CD4-positive, alpha-beta T cell treated with Interleukin-2 at 100 ng/mL for 4 hours (primary cell): Measurements from ENCODE around the gene CRTC3.

Source experiments
- DNase-seq: peaks from one replicate; pipeline ENCODE4 v3.0.0-alpha.2; 2020; ENCODE audit warnings: low spot score

Gene CRTC3

GRCh38 chr15:90593499-90594158 lies 63.9 kb downstream of the CRTC3 start:
- DNase-seq, result no peak

DNA sequence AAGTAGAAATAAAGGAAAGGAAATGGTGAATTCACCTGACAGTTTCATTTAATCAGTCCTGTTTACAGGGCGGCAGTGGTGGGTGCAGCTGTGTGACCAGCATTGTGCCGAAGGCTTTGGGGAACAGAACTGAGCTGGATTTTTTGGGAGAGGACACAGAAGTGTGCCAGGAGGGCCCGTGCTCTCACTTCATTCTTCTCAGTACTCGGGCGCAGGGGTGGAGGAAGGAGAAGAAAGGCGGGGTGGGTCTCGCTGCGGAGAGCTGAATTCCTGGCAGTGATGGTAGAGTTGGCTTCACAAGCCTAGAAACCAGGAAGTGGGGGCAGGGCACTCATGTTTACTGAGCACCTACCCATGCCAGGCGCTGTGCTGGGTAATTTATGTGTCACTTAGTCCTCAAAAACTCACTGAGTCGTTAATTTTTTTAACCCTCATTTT lies 64.6 kb downstream of the CRTC3 start:
- peak; percentile 88 for DNase-seq

DNA sequence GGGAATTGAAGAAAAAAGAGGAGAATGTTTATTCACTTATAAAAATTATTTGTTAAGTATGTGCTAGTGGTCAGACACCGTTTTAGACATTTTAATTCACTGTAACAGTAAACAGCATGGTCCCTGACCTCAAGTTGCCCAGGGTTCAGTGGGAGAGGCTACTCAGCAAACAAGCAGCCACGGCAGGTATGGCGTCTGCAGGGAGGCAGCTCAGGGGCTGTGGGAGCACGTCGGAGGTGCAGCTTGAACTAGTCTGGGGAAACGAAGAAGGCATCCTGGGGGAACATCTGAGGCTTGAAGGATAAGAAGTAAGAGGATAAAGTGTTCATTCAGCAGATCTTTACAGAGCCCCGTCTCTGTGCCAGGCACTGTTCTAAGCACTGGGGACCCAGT lies 66.0 kb downstream of the CRTC3 start:
- DNase-seq, result no peak

- DNase-seq, result no peak
Measured at GRCh38 chr15:90596943-90597342, 67.2 kb downstream of the CRTC3 start.

GRCh38 chr15:90597577-90597976 lies 67.9 kb downstream of the CRTC3 start:
- DNase-seq, result peak; percentile 35

DNA sequence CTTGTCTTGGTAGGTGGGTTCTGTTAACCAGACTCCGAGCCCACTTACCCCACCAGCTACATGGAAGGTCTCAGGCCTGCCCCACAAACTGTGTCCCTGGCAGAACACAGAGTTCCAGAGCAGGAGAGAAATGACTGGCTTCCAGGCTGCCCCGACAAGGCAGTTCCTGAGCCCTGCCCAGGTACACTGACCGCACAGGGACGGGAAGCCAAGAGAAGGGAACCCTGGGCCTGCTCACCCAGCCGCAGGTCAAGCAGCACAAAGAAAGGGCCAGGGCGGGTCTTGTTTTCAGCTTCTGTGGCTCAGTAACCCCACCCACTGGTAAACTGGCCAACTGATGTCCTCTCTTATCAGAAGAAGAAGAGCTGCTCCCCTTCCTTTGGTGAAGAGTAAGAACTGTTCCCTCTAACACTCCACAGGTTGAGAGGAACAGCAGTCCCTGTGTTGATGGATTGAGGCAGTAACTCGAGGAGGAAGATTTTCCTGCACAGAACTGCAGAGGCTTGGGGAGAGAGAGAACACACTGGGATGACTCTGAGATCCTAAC lies 68.4 kb downstream of the CRTC3 start:
- no peak for DNase-seq

DNA sequence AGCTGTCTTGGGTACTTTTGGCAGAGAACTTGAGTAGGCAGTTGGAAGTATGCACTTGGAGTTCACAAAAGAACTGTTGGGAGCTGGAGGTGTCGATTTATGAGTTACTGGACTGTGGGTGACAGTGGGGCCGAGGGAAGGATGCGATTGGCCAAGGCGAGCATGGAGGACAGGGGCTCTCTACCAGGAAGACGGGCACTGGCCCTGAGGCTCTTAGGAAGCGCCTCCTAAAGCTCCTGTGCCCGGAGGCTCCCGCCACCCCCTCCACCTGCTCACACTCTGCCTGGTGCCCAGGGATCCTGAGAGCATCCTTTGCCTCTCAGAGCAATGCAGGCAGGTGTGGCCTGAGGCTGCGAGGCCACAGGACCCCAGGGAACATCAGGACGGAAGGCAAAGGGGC lies 69.0 kb downstream of the CRTC3 start:
- no peak for DNase-seq

- no peak for DNase-seq
Measured at GRCh38 chr15:90599116-90599515, 69.4 kb downstream of the CRTC3 start.

DNA sequence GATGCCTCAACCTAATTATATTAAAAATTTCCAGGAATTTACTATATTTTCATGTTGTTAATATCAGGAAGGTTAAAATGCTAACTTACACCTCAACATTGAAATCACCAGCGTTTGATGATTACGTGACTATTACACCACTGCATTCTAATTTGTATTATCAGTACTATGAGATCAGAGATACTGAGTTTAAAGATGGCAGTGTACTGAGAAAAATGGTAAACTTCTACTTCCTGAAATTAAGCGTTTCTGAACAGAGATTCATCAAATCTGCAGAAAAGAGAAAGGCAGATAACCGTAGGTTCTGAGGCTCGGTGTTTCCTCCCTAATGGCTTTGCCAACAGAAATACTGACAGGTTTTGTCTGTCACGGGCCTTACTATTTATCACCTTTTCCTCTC lies 69.9 kb downstream of the CRTC3 start:
- DNase-seq, result peak; percentile 29

DNA sequence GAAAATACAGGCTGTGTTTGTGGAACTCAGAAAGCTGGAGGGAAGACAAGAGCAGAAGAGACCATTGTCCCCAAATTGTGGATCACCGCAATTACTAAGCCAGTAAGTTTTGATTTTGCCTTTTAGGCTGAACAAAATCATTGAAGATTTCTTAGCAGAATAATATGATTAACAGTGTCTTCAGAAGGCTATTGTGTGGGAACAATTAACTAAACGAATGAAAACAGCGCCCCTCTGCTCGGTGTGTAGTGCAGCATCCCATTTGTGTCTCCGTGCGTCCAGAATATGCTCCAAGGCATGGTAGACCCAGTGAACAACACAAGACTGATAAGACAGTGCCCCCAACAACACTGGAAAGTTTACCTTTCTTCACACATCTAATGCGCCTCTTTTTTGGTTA lies 71.2 kb downstream of the CRTC3 start:
- DNase-seq, result no peak

GRCh38 chr15:90603893-90604292 lies 74.2 kb downstream of the CRTC3 start:
- peak; percentile 49 for DNase-seq

- DNase-seq, result no peak
Measured at GRCh38 chr15:90606641-90607040, 76.9 kb downstream of the CRTC3 start.

- no peak for DNase-seq
Measured at GRCh38 chr15:90607361-90607760, 77.6 kb downstream of the CRTC3 start.

- DNase-seq, result no peak
Measured at GRCh38 chr15:90609242-90610180, 79.8 kb downstream of the CRTC3 start.

- DNase-seq, result no peak
Measured at GRCh38 chr15:90610190-90610589, 80.5 kb downstream of the CRTC3 start.

DNA sequence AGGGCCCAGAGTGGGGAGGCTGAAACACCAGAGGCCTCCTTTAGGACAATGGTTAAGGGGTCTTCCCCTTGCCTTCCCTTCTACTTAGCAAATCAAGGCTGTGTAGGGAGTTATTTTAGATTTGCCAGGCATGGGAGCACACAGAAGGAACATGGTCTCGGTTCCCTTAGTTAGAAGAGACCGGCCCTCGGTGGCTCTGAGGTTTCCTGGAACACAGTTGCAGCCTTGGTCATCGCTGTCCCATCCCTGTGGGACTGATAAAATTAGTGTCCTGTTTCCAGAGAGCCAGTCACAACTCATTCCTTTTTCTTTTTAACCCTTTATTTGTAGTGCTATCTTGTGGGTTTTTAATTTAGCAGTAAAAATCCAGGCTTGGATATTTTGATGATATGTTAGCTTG lies 81.4 kb downstream of the CRTC3 start:
- no peak for DNase-seq

GRCh38 chr15:90617171-90617570 lies 87.4 kb downstream of the CRTC3 start:
- no peak for DNase-seq

DNA sequence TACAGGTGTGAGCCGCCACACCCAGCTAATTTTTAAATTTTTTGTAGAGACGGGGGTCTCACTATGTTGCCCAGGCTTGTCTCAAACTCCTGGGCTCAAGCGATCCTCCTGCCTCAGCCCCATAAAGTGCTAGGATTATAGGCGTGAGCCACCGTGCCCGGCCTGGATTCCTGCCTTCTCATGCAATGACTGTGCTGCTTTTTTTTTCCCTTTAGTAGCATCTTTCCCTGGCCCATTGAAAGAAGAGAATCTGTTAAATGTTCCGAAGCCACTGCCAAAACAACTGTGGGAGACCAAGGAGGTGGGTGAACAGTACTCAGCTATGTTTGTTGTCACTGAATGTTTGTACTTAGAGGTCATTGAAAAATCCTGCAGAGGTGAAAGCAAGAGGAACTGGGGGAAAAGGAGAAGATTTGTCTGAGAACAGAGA lies 88.0 kb downstream of the CRTC3 start:
- no peak for DNase-seq

DNA sequence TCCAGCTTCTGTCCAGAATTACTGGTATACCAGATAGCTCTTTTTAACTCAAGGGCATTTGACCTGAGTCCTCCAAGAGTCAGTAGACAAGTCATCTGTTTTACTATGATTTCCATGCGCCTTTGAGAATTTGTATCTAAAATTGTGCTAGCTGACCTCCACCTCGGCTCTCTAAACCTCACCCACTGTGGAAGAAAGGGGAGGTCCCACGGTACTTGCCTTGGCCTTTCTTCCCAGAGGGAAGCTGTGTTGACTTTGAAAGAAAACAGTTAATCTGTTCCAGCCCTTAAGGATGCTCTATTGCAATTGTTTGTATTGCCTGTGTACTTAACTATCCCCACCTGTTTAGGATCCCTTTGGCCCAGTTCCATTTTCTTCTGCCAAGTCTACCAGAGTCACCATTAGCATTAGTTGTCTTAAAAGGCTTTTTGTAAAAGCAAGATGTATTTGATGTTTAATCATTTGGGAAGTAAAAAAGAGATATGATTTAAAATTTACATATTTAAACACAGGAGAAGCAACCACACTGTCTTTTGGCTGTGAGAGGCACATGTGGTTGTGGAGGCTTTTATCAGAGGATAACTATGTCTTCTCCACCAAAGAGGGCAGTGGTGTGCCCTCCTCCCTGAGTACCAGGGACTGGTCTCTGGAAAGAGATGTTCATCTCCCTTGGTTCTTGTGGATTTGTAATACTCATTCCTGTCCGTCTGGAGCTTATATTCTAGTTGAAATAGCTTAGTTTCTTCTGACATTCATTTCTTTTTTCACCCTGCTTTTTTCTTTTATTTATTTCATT lies 88.8 kb downstream of the CRTC3 start:
- DNase-seq, result no peak

GRCh38 chr15:90619468-90619867 lies 89.7 kb downstream of the CRTC3 start:
- no peak for DNase-seq

GRCh38 chr15:90619939-90620338 lies 90.2 kb downstream of the CRTC3 start:
- DNase-seq, result no peak

DNA sequence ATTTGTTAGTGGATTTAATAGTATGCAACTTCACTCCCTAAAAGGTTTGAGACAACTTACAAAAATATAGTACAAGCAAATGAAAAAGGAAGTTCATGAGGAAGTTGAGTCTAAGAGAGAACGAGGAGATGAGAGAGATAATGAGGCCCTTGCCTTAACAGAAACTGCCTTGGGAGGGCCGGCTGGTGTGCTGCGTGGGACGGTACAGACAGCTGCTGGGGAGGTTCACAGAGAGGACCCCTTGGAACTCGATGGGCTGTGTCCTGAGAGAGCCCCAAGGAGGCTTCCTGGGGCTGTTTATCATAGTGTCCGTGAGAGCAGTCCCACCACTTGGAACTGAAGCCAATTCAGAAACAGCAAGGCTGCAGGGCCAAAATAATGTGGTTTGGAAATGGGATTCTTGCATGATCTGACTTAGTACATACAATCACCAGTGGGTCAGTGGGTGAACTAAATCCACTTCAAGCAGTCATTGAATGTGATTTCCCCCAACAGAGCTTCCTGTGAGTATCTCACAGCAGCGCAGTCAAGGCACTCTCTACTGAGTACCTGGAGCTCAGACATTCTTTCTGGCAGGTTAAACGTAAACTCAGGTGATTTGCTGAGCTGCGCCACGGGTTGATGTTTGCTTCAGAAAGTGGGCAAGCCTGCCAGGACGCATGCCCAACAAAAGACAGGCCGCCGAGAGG lies 90.8 kb downstream of the CRTC3 start:
- DNase-seq, result peak; percentile 10
